K562 (cell line): ENCODE results near the gene TIMM8A. TPM values are rescaled to one million over a fixed set of nuclear protein-coding genes. Genes with fewer than 3 reads are reported as not detected.

Source experiments
- CAMTA2 ChIP-seq: fragments of 250-450 bp; sonication (Bioruptor Pico); conservative IDR thresholded peaks from 2 replicates; pipeline ENCODE4 v1.5.1; 2022
- EP400 ChIP-seq: fragments of 450-650 bp; IDR thresholded peaks from 2 replicates; pipeline ENCODE4 v1.6.1; 2017; ENCODE audit warnings: antibody characterized with exemption, mild to moderate bottlenecking, moderate library complexity
- ERF ChIP-seq: fragments of 450-650 bp; formaldehyde crosslinking; IDR thresholded peaks from 2 replicates; pipeline ENCODE4 v1.4.0; 2020; ENCODE audit warnings: mild to moderate bottlenecking, mixed read lengths
- FOXK1 ChIP-seq: sonication (generic); formaldehyde crosslinking; IDR thresholded peaks from 2 replicates; pipeline ENCODE4 v1.8.0; 2022; ENCODE audit warnings: missing genetic modification reagents, mild to moderate bottlenecking, borderline replicate concordance
- HCFC1 ChIP-seq: IDR thresholded peaks from 2 replicates; pipeline ENCODE4 v1.6.1; 2012; ENCODE audit warnings: low read depth, low read length, improper control_type of control experiment
- MAFF ChIP-seq: IDR thresholded peaks from 2 replicates; pipeline ENCODE4 v1.6.1; 2012; ENCODE audit warnings: low read length, improper control_type of control experiment
- NBN ChIP-seq: fragments of 450-650 bp; IDR thresholded peaks from 2 replicates; pipeline ENCODE4 v1.6.1; 2016; ENCODE audit warnings: low read depth, mild to moderate bottlenecking
- NCOA1 ChIP-seq: fragments of 450-650 bp; IDR thresholded peaks from 2 replicates; pipeline ENCODE4 v1.6.1; 2016; ENCODE audit warnings: low read depth
- OTX1 ChIP-seq: fragments of 450-650 bp; formaldehyde crosslinking; IDR thresholded peaks from 2 replicates; pipeline ENCODE4 v1.4.0; 2022; ENCODE audit warnings: mild to moderate bottlenecking
- PHF20 ChIP-seq: fragments of 450-650 bp; IDR thresholded peaks from 2 replicates; pipeline ENCODE4 v1.6.1; 2018; ENCODE audit not compliant: partially characterized antibody
- RNF219 ChIP-seq: fragments of 250-450 bp; sonication (Bioruptor Pico); IDR thresholded peaks from 2 replicates; pipeline ENCODE4 v1.5.0; 2022; ENCODE audit warnings: mild to moderate bottlenecking
- SIN3B ChIP-seq: fragments of 450-650 bp; IDR thresholded peaks from 2 replicates; pipeline ENCODE4 v1.6.1; 2017; ENCODE audit warnings: low read depth, mild to moderate bottlenecking, moderate library complexity
- SPI1 ChIP-seq: IDR thresholded peaks from 2 replicates; pipeline ENCODE4 v1.6.1; 2011; ENCODE audit warnings: low read depth, low read length, control low read depth, borderline replicate concordance
- SRSF9 ChIP-seq: fragments of 200-400 bp; formaldehyde crosslinking; IDR thresholded peaks from 2 replicates; pipeline ENCODE4 v1.6.1; 2017; ENCODE audit warnings: low read depth, low read length, borderline replicate concordance
- SUPT5H ChIP-seq: fragments of 450-650 bp; IDR thresholded peaks from 2 replicates; pipeline ENCODE4 v1.6.1; 2016
- ZBTB1 ChIP-seq: sonication (generic); formaldehyde crosslinking; IDR thresholded peaks from 2 replicates; pipeline ENCODE4 v1.8.1; 2023; ENCODE audit warnings: missing genetic modification reagents, low read depth, mild to moderate bottlenecking, borderline replicate concordance
- ZKSCAN8 ChIP-seq: fragments of 200-800 bp; sonication (Bioruptor generic); IDR thresholded peaks from 2 replicates; pipeline ENCODE4 v1.6.1; 2016; ENCODE audit warnings: missing genetic modification characterization, missing compliant biosample characterization
- ZNF165 ChIP-seq: fragments of 250-450 bp; sonication (Bioruptor Pico); IDR thresholded peaks from 2 replicates; pipeline ENCODE4 v1.4.0; 2020; ENCODE audit warnings: borderline replicate concordance
- ZNF224 ChIP-seq: sonication (generic); formaldehyde crosslinking; IDR thresholded peaks from 2 replicates; pipeline ENCODE4 v1.8.0; 2022; ENCODE audit warnings: mild to moderate bottlenecking, missing genetic modification reagents
- ZNF398 ChIP-seq: fragments of 250-450 bp; sonication (Bioruptor Pico); IDR thresholded peaks from 2 replicates; pipeline ENCODE4 v1.8.0; 2021; ENCODE audit warnings: moderate library complexity, mild to moderate bottlenecking, inconsistent platforms
- polyA plus RNA-seq, 8 experiments: library from polyadenylated mRNA; depleted of rRNA in 4 of 8; stranded (reverse) in 5 of 8; unstranded in 3 of 8; fragments of >200 nt; fragmentation: Nextera tagmentation in 2 of 8; fragmentation: Illumina TruSeq in 1 of 8; extraction: Ambion mirVana in 2 of 8; extraction: Trizol in 1 of 8; gene quantifications; 2 replicates each; pipeline versions ENCODE4 v1.2.1 to v1.2.3, GENCODE V29; 2011 to 2014; ENCODE audit warnings: inconsistent platforms in 1 of 8, missing spikeins in 1 of 8
- total RNA-seq, 7 experiments: library from RNA; depleted of rRNA in 6 of 7; stranded (reverse); fragments of >200 nt in 6 of 7; fragmentation: Illumina TruSeq in 2 of 7; extraction: Trizol in 2 of 7; gene quantifications; 2 replicates each; pipeline versions ENCODE4 v1.2.1 to v1.2.3, GENCODE V29; 2011 to 2021; ENCODE audit warnings: low replicate concordance in 1 of 7
- TF ChIP-seq, protein P1 (sequence below): fragments of 250-450 bp; sonication (Bioruptor Pico); IDR thresholded peaks from 2 replicates; pipeline ENCODE4 v1.5.0; 2021
- TF ChIP-seq, protein P2 (sequence below): fragments of 250-450 bp; sonication (Bioruptor Pico); IDR thresholded peaks from 2 replicates; pipeline ENCODE4 v1.4.0; 2020; ENCODE audit warnings: mild to moderate bottlenecking, moderate library complexity
- TF ChIP-seq, protein P3 (sequence below): fragments of 250-450 bp; sonication (Bioruptor Pico); IDR thresholded peaks from 2 replicates; pipeline ENCODE4 v1.6.1; 2021; ENCODE audit warnings: mild to moderate bottlenecking

The TIMM8A gene
- total and polyA plus RNA-seq, 9 of the 15 experiments (the other 6 are each of a cell fraction or from before 2014, with no cell fraction given) = 10.9 to 132 (median 41.1) TPM

DNA sequence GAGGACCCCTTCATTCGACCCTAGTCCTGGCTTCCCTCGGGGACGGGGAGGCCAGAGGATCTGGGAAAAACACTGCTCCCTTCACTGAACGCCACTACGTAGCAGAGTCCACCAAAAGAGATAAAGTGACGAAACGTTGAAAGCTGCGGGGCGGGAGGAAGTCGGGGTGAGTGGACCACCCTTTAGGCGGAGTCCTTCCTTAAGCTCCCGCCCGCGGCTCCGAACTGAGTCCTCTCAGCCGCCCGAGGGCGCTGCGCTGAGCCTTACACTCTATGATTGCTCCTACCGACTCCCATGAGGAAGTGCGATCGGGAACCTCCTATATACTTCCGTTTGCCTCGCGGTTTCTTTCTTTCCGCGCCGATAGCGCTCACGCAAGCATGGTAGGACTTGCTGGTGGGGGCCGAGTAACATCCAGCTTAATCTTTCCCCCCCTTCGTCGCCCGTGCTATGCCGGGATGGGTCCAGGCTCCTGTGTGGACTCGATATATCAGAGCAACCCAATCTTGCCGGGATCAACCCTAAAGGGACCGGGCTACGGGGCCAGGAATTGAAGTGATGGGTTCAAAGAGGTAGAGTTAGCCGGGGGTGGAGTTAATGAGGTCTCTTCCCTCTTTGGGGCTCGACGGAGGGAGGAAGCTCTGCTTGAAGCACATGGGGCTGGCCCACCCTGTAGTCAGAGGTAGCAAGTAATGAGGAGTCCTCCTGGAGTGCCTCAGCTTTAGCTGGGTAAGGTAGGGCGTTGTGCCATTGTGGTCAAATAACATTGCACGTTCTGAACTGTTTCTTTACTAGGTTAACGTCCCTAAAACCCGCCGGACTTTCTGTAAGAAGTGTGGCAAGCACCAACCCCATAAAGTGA, 42.4 kb upstream of the TIMM8A start, which contains the start of gene RPL36A (continued):
- TF ChIP-seq, protein P1, sequence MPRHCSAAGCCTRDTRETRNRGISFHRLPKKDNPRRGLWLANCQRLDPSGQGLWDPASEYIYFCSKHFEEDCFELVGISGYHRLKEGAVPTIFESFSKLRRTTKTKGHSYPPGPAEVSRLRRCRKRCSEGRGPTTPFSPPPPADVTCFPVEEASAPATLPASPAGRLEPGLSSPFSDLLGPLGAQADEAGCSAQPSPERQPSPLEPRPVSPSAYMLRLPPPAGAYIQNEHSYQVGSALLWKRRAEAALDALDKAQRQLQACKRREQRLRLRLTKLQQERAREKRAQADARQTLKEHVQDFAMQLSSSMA (CRISPR knock-in tag) = no peak
- no peak for TF ChIP-seq SRSF9
- TF ChIP-seq ZBTB1 (CRISPR knock-in tag) = no peak
- no peak for TF ChIP-seq ERF (CRISPR knock-in tag)
- no peak for TF ChIP-seq CAMTA2 (CRISPR knock-in tag)
- peak; percentile 96 for TF ChIP-seq SPI1
- TF ChIP-seq SUPT5H = peak; percentile 98
- TF ChIP-seq ZNF224 = no peak
- TF ChIP-seq PHF20 = peak; percentile 82
- TF ChIP-seq, protein P2, sequence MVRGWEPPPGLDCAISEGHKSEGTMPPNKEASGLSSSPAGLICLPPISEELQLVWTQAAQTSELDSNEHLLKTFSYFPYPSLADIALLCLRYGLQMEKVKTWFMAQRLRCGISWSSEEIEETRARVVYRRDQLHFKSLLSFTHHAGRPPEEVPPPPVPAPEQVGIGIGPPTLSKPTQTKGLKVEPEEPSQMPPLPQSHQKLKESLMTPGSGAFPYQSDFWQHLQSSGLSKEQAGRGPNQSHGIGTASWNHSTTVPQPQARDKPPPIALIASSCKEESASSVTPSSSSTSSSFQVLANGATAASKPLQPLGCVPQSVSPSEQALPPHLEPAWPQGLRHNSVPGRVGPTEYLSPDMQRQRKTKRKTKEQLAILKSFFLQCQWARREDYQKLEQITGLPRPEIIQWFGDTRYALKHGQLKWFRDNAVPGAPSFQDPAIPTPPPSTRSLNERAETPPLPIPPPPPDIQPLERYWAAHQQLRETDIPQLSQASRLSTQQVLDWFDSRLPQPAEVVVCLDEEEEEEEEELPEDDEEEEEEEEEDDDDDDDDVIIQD (CRISPR knock-in tag) = no peak
- TF ChIP-seq OTX1 (CRISPR knock-in tag) = no peak
- no peak for TF ChIP-seq ZNF398 (CRISPR knock-in tag)
- TF ChIP-seq SIN3B = peak; percentile 33; the same call in 1 of the 2 replicates
- TF ChIP-seq ZNF165 (CRISPR knock-in tag) = no peak
- TF ChIP-seq, protein P3, sequence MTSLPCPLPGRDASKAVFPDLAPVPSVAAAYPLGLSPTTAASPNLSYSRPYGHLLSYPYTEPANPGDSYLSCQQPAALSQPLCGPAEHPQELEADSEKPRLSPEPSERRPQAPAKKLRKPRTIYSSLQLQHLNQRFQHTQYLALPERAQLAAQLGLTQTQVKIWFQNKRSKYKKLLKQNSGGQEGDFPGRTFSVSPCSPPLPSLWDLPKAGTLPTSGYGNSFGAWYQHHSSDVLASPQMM = no peak
- no peak; the same call in 1 of the 2 replicates for TF ChIP-seq FOXK1 (CRISPR knock-in tag)
- no peak for TF ChIP-seq NCOA1
- no peak for TF ChIP-seq ZKSCAN8 (CRISPR knock-in tag)
- TF ChIP-seq NBN = peak; percentile 65; the same call in 1 of the 2 replicates
- TF ChIP-seq HCFC1 = peak; percentile 74
- no peak for TF ChIP-seq RNF219 (CRISPR knock-in tag)
- TF ChIP-seq EP400 = peak; percentile 99
- no peak for TF ChIP-seq MAFF
